Measurements from ENCODE around the gene CHGA.

Gene CHGA

GRCh38 chr14:92925446-92925845 is 2.5 kb downstream of the CHGA start:
- no peaks in the 10 kb centered on the region for H3K9me3 ChIP-seq (replicated peaks; ENCODE audit: low read length)

GRCh38 chr14:92926180-92926845 is 3.4 kb downstream of the CHGA start:
- peaks cover 3% of the 10 kb centered on the region for H3K4me1 ChIP-seq (ENCODE audit: control insufficient read depth, insufficient read depth, low read length)
- no peaks in the 10 kb centered on the region for H3K9me3 ChIP-seq (replicated peaks; ENCODE audit: low read length)
- peaks cover 43% of the 10 kb centered on the region for H3K27me3 ChIP-seq (ENCODE audit: control insufficient read depth, insufficient read depth, low read length)
- H3K9ac ChIP-seq (ENCODE audit: low read depth, low read length) = no peak overlapping the region
- H3K36me3 ChIP-seq (ENCODE audit: insufficient read depth, low read length) = no peaks in the 10 kb centered on the region
- H3K4me3 ChIP-seq (ENCODE audit: low read length) = no peak overlapping the region
- no peak overlapping the region for H3K4me2 ChIP-seq (ENCODE audit: low read length)

More at GRCh38 chr14:92925446-92925845, 2.5 kb downstream of the CHGA start:
- H3K4me3 ChIP-seq (ENCODE audit: low read length) = no peak overlapping the region
- peaks cover 47% of the 10 kb centered on the region for H3K27me3 ChIP-seq (ENCODE audit: control insufficient read depth, insufficient read depth, low read length)
- H3K36me3 ChIP-seq (ENCODE audit: insufficient read depth, low read length) = no peaks in the 10 kb centered on the region
- H3K4me2 ChIP-seq (ENCODE audit: low read length) = no peak overlapping the region
- H3K4me1 ChIP-seq (ENCODE audit: control insufficient read depth, insufficient read depth, low read length) = no peaks in the 10 kb centered on the region
- no peak overlapping the region for H3K9ac ChIP-seq (ENCODE audit: low read depth, low read length)

- Histone ChIP-seq H3K36me3 (ENCODE audit: insufficient read depth, low read length) (no peaks in the 10 kb centered on the region), H3K27me3 (ENCODE audit: control insufficient read depth, insufficient read depth, low read length) (peaks cover 43% of the 10 kb centered on the region), H3K4me2 (ENCODE audit: low read length) (no peak overlapping the region), H3K4me1 (ENCODE audit: control insufficient read depth, insufficient read depth, low read length) (peaks cover 3% of the 10 kb centered on the region), H3K9me3 (replicated peaks; ENCODE audit: low read length) (no peaks in the 10 kb centered on the region), H3K4me3 (ENCODE audit: low read length) (no peak overlapping the region), H3K9ac (ENCODE audit: low read depth, low read length) (no peak overlapping the region)
Measured at GRCh38 chr14:92926931-92927330, 4.0 kb downstream of the CHGA start.

- H3K9ac ChIP-seq (ENCODE audit: low read depth, low read length) = no peak overlapping the region
- H3K4me1 ChIP-seq (ENCODE audit: control insufficient read depth, insufficient read depth, low read length) = peaks cover 3% of the 10 kb centered on the region
- no peaks in the 10 kb centered on the region for H3K36me3 ChIP-seq (ENCODE audit: insufficient read depth, low read length)
- H3K4me3 ChIP-seq (ENCODE audit: low read length) = no peak overlapping the region
- H3K4me2 ChIP-seq (ENCODE audit: low read length) = no peak overlapping the region
- peaks cover 43% of the 10 kb centered on the region for H3K27me3 ChIP-seq (ENCODE audit: control insufficient read depth, insufficient read depth, low read length)
- H3K9me3 ChIP-seq (replicated peaks; ENCODE audit: low read length) = no peaks in the 10 kb centered on the region
Measured at GRCh38 chr14:92927349-92928257, 4.7 kb downstream of the CHGA start.

GRCh38 chr14:92928258-92928629 is 5.3 kb downstream of the CHGA start:
- Histone ChIP-seq H3K36me3 (ENCODE audit: insufficient read depth, low read length) (no peaks in the 10 kb centered on the region), H3K4me3 (ENCODE audit: low read length) (no peak overlapping the region), H3K27me3 (ENCODE audit: control insufficient read depth, insufficient read depth, low read length) (peaks cover 43% of the 10 kb centered on the region), H3K9me3 (replicated peaks; ENCODE audit: low read length) (no peaks in the 10 kb centered on the region), H3K4me1 (ENCODE audit: control insufficient read depth, insufficient read depth, low read length) (peaks cover 3% of the 10 kb centered on the region), H3K9ac (ENCODE audit: low read depth, low read length) (no peak overlapping the region), H3K4me2 (ENCODE audit: low read length) (no peak overlapping the region)

- Histone ChIP-seq H3K4me3 (ENCODE audit: low read length) (no peak overlapping the region), H3K36me3 (ENCODE audit: insufficient read depth, low read length) (no peaks in the 10 kb centered on the region), H3K4me1 (ENCODE audit: control insufficient read depth, insufficient read depth, low read length) (peaks cover 3% of the 10 kb centered on the region), H3K27me3 (ENCODE audit: control insufficient read depth, insufficient read depth, low read length) (peaks cover 36% of the 10 kb centered on the region), H3K4me2 (ENCODE audit: low read length) (no peak overlapping the region), H3K9me3 (replicated peaks; ENCODE audit: low read length) (no peaks in the 10 kb centered on the region), H3K9ac (ENCODE audit: low read depth, low read length) (no peak overlapping the region)
Measured at GRCh38 chr14:92928961-92929688, 6.2 kb downstream of the CHGA start.

GRCh38 chr14:92929689-92930608 is 7.0 kb downstream of the CHGA start:
- no peaks in the 10 kb centered on the region for H3K9me3 ChIP-seq (replicated peaks; ENCODE audit: low read length)
- no peak overlapping the region for H3K9ac ChIP-seq (ENCODE audit: low read depth, low read length)
- no peaks in the 10 kb centered on the region for H3K36me3 ChIP-seq (ENCODE audit: insufficient read depth, low read length)
- no peak overlapping the region for H3K4me3 ChIP-seq (ENCODE audit: low read length)
- H3K27me3 ChIP-seq (ENCODE audit: control insufficient read depth, insufficient read depth, low read length) = peaks cover 29% of the 10 kb centered on the region
- peaks cover 3% of the 10 kb centered on the region for H3K4me1 ChIP-seq (ENCODE audit: control insufficient read depth, insufficient read depth, low read length)
- no peak overlapping the region for H3K4me2 ChIP-seq (ENCODE audit: low read length)

GRCh38 chr14:92930737-92931602 is 8.0 kb downstream of the CHGA start:
- Histone ChIP-seq H3K9me3 (replicated peaks; ENCODE audit: low read length) (no peaks in the 10 kb centered on the region), H3K4me2 (ENCODE audit: low read length) (no peak overlapping the region), H3K4me1 (ENCODE audit: control insufficient read depth, insufficient read depth, low read length) (peaks cover 3% of the 10 kb centered on the region), H3K9ac (ENCODE audit: low read depth, low read length) (no peak overlapping the region), H3K27me3 (ENCODE audit: control insufficient read depth, insufficient read depth, low read length) (peaks cover 19% of the 10 kb centered on the region), H3K36me3 (ENCODE audit: insufficient read depth, low read length) (no peaks in the 10 kb centered on the region), H3K4me3 (ENCODE audit: low read length) (no peak overlapping the region)

GRCh38 chr14:92931681-92932447 is 8.9 kb downstream of the CHGA start:
- H3K4me3 ChIP-seq (ENCODE audit: low read length) = no peak overlapping the region
- peaks cover 3% of the 10 kb centered on the region for H3K4me1 ChIP-seq (ENCODE audit: control insufficient read depth, insufficient read depth, low read length)
- H3K9me3 ChIP-seq (replicated peaks; ENCODE audit: low read length) = no peaks in the 10 kb centered on the region
- no peak overlapping the region for H3K4me2 ChIP-seq (ENCODE audit: low read length)
- H3K27me3 ChIP-seq (ENCODE audit: control insufficient read depth, insufficient read depth, low read length) = peaks cover 10% of the 10 kb centered on the region
- no peaks in the 10 kb centered on the region for H3K36me3 ChIP-seq (ENCODE audit: insufficient read depth, low read length)
- H3K9ac ChIP-seq (ENCODE audit: low read depth, low read length) = no peak overlapping the region
